ENCODE measurements around the gene LTO1. TPM values are rescaled to one million over a fixed set of nuclear protein-coding genes. Genes with fewer than 3 reads are reported as not detected.
"Not testable (repeated sequence)": the region's sequence is repeated elsewhere in the genome, so short reads cannot be mapped to it uniquely, and the experiment has no call there.

LTO1 gene
- total RNA-seq, 1 donor from 2014 or later: 20.0 TPM

DNA sequence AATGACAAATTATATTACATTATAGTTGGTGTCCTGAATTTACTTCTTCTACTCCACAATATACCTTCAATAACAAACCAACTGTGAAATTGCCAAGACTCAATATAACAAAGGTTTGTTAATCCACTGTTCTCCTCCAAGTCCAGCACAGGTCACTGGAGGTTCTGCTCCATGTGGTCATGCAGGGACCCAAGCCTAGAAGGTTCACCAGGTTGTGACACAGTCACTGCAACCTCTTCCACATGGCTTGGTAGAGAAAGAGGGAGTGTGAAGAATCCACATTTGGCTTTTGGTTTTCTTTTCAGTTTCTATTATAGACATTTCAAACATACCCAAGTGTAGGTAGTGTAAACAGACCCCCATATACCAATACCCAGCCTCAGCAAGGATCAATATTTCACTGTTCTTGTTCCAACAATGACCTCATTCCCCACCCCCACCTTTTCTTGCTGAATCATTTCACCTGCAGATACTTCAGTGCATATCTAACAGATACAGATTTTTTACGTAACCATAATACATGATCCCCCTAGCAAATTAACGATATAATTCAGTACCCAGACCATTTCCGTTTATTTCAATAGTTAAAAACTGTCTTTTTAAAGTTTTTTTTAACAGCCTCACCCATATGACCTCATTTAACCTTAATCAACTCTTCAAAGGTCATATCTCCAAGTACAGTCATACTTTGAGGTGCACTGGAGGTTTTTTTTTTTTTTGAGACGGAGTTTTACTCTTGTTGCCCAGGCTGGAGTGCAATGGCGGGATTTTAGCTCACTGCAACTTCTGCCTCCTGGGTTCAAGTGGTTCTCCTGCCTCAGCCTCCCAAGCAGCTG lies 14.5 kb upstream of the LTO1 start:
- no peaks in the 10 kb centered on the region for H3K36me3 Mint-ChIP-seq (ENCODE audit: low read depth, unreplicated experiment)
- no peak for TF ChIP-seq EZH2 (IDR thresholded peaks at IDR 0.05; ENCODE audit: insufficient read depth, low read length)
- TF ChIP-seq, protein P1, sequence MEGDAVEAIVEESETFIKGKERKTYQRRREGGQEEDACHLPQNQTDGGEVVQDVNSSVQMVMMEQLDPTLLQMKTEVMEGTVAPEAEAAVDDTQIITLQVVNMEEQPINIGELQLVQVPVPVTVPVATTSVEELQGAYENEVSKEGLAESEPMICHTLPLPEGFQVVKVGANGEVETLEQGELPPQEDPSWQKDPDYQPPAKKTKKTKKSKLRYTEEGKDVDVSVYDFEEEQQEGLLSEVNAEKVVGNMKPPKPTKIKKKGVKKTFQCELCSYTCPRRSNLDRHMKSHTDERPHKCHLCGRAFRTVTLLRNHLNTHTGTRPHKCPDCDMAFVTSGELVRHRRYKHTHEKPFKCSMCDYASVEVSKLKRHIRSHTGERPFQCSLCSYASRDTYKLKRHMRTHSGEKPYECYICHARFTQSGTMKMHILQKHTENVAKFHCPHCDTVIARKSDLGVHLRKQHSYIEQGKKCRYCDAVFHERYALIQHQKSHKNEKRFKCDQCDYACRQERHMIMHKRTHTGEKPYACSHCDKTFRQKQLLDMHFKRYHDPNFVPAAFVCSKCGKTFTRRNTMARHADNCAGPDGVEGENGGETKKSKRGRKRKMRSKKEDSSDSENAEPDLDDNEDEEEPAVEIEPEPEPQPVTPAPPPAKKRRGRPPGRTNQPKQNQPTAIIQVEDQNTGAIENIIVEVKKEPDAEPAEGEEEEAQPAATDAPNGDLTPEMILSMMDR (IDR thresholded peaks at IDR 0.05; ENCODE audit: insufficient read depth, low read depth, low read length): no peak
- no peaks in the 10 kb centered on the region for H4K20me1 ChIP-seq (ENCODE audit: insufficient read depth, low read length)
- H3K27me3 ChIP-seq (ENCODE audit: insufficient read depth, low read length): peaks cover 9% of the 10 kb centered on the region
- FAIRE-seq (no peak), DNase-seq (ENCODE audit: low read depth) (no peak)
- H3K4me1 ChIP-seq (ENCODE audit: insufficient read depth, low read length): no peaks in the 10 kb centered on the region
- H3K27me3 Mint-ChIP-seq (ENCODE audit: low read depth, unreplicated experiment): peaks cover 12% of the 10 kb centered on the region
- no peaks in the 10 kb centered on the region for H3K36me3 ChIP-seq (ENCODE audit: insufficient read depth, low read length)
- H3K4me2 ChIP-seq (ENCODE audit: low read length): no peak overlapping the region
- no peak overlapping the region for H3K4me3 Mint-ChIP-seq (ENCODE audit: unreplicated experiment)
- no peak overlapping the region for H3K27ac ChIP-seq (ENCODE audit: low read depth, low read length)
- H3K9me3 Mint-ChIP-seq (ENCODE audit: unreplicated experiment): no peaks in the 10 kb centered on the region
- no peak overlapping the region for H3K4me3 ChIP-seq (ENCODE audit: insufficient read depth, low read depth, low read length)
- H3K27ac Mint-ChIP-seq (ENCODE audit: unreplicated experiment): no peak overlapping the region
- no peak overlapping the region for H3K9ac ChIP-seq (ENCODE audit: low read length)
- no peak overlapping the region for H2AFZ ChIP-seq (ENCODE audit: low read depth, low read length)
- peaks cover 7% of the 10 kb centered on the region for H3K4me1 Mint-ChIP-seq (ENCODE audit: low read depth, unreplicated experiment)
- no peaks in the 10 kb centered on the region for H3K9me3 ChIP-seq (ENCODE audit: insufficient read depth, low read depth, low read length)
- no peaks in the 10 kb centered on the region for H3K79me2 ChIP-seq (ENCODE audit: insufficient read depth, low read length)

DNA sequence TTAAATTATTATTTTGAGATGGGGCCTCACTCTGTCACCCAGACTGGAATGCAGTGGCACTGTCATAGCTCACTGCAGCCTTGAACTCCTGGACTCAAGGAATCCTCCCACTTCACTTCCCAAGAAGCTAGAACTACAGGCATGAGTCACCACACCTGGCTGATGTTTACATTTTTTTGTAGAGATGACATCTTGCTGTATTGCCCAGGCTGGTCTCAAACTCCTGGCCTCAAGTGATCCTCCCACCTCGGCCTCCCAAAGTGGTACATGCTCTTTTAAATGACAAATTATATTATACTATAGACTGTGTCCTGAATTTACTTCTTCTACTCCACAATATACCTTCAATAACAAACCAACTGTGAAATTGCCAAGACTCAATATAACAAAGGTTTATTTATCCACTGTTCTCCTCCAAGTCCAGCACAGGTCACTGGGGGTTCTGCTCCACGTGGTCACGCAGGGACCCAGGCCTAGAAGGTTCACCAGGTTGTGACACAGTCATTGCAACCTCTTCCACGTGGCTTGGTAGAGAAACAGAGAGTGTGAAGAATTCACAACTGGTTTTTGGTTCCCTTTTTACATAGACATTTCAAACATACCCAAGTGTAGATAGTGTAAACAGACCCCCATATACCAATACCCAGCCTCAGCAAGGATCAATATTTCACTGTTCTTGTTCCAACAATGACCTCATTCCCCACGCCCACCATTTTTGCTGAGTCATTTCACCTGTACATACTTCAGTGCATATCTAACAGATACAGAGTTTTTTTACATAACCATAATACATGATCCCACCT lies 13.0 kb upstream of the LTO1 start:
- not testable (repeated sequence) for H3K27ac Mint-ChIP-seq (ENCODE audit: unreplicated experiment); H3K4me2 ChIP-seq (ENCODE audit: low read length); H4K20me1 ChIP-seq (ENCODE audit: insufficient read depth, low read length); H3K4me3 ChIP-seq (ENCODE audit: insufficient read depth, low read depth, low read length); H3K36me3 Mint-ChIP-seq (ENCODE audit: low read depth, unreplicated experiment); H3K9me3 ChIP-seq (ENCODE audit: insufficient read depth, low read depth, low read length); FAIRE-seq; H3K36me3 ChIP-seq (ENCODE audit: insufficient read depth, low read length); H3K9ac ChIP-seq (ENCODE audit: low read length); H3K4me3 Mint-ChIP-seq (ENCODE audit: unreplicated experiment); H3K9me3 Mint-ChIP-seq (ENCODE audit: unreplicated experiment); H3K27ac ChIP-seq (ENCODE audit: low read depth, low read length); H3K79me2 ChIP-seq (ENCODE audit: insufficient read depth, low read length); DNase-seq (ENCODE audit: low read depth); H3K27me3 ChIP-seq (ENCODE audit: insufficient read depth, low read length); H3K4me1 Mint-ChIP-seq (ENCODE audit: low read depth, unreplicated experiment); H3K27me3 Mint-ChIP-seq (ENCODE audit: low read depth, unreplicated experiment); H3K4me1 ChIP-seq (ENCODE audit: insufficient read depth, low read length); H2AFZ ChIP-seq (ENCODE audit: low read depth, low read length)

DNA sequence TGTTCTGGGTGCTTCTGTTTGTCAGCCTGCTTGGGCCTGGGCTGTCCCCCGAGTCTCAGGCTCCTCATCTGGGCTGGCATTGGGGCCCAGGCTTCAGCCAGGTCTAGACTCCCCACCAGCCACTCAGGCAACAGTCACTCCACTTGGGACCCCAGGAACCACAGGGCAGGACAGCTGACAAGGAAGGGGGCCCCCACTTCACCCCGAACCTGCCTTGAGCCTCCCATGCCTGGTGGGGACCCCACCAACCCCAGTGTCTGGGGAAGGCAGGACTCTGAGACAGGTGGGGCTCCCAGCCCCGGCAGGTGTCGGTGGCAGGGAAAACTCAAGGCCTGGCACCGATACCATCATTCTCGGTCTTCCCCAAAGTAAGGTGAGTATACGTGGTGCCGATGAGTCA lies 11.7 kb upstream of the LTO1 start:
- no peak overlapping the region for H2AFZ ChIP-seq (ENCODE audit: low read depth, low read length)
- no peaks in the 10 kb centered on the region for H3K27me3 ChIP-seq (ENCODE audit: insufficient read depth, low read length)
- Mint-ChIP-seq H3K27me3 (ENCODE audit: low read depth, unreplicated experiment) (peaks cover 4% of the 10 kb centered on the region), H3K4me3 (ENCODE audit: unreplicated experiment) (no peak overlapping the region), H3K36me3 (ENCODE audit: low read depth, unreplicated experiment) (no peaks in the 10 kb centered on the region), H3K4me1 (ENCODE audit: low read depth, unreplicated experiment) (peaks cover 7% of the 10 kb centered on the region), H3K27ac (ENCODE audit: unreplicated experiment) (no peak overlapping the region), H3K9me3 (ENCODE audit: unreplicated experiment) (no peaks in the 10 kb centered on the region)
- no peaks in the 10 kb centered on the region for H3K9me3 ChIP-seq (ENCODE audit: insufficient read depth, low read depth, low read length)
- H3K9ac ChIP-seq (ENCODE audit: low read length): no peak overlapping the region
- no peak overlapping the region for H3K4me3 ChIP-seq (ENCODE audit: insufficient read depth, low read depth, low read length)
- H3K27ac ChIP-seq (ENCODE audit: low read depth, low read length): no peak overlapping the region
- H3K36me3 ChIP-seq (ENCODE audit: insufficient read depth, low read length): no peaks in the 10 kb centered on the region
- no peaks in the 10 kb centered on the region for H4K20me1 ChIP-seq (ENCODE audit: insufficient read depth, low read length)
- TF ChIP-seq, protein P1 (IDR thresholded peaks at IDR 0.05; ENCODE audit: insufficient read depth, low read depth, low read length): no peak
- no peak for TF ChIP-seq EZH2 (IDR thresholded peaks at IDR 0.05; ENCODE audit: insufficient read depth, low read length)
- no peaks in the 10 kb centered on the region for H3K4me1 ChIP-seq (ENCODE audit: insufficient read depth, low read length)
- no peak overlapping the region for H3K4me2 ChIP-seq (ENCODE audit: low read length)
- DNase-seq (ENCODE audit: low read depth) (no peak), FAIRE-seq (no peak)
- no peaks in the 10 kb centered on the region for H3K79me2 ChIP-seq (ENCODE audit: insufficient read depth, low read length)
